Natural killer cell (primary cell): ENCODE measurements around the gene DOCK10. TPM values are rescaled to one million over a fixed set of nuclear protein-coding genes. Genes with fewer than 3 reads are reported as not detected.

ENCODE experiments used
- ATAC-seq, 3 donors: fragments of 150-1000 bp in 2 of 3; fragments of 200-7000 bp in 1 of 3; cut with Tn5 transposase; 1 replicate in 1 of 3; 2 replicates in 2 of 3; pipeline ENCODE4 v1.10.0; 2021; ENCODE audit warnings: mild to moderate bottlenecking in 2 of 3, moderate library complexity in 2 of 3
- DNase-seq, 2 donors: peaks; one replicate each; pipeline versions ENCODE4 v3.0.0 to v3.0.0-alpha.2; 2013 to 2021; ENCODE audit warnings: mixed read lengths in 1 of 2
- H3K27ac ChIP-seq: one replicate; pipeline ENCODE4 v1.5.1; 2013; ENCODE audit warnings: mild to moderate bottlenecking, low read length
- H3K27me3 ChIP-seq: one replicate; pipeline ENCODE4 v1.6.1; 2013; ENCODE audit warnings: low read length; ENCODE audit not compliant: control insufficient read depth, insufficient read depth
- H3K36me3 ChIP-seq: one replicate; pipeline ENCODE4 v1.6.1; 2013; ENCODE audit warnings: low read length; ENCODE audit not compliant: control insufficient read depth, insufficient read depth
- H3K4me1 ChIP-seq: one replicate; pipeline ENCODE4 v1.6.1; 2013; ENCODE audit warnings: low read length; ENCODE audit not compliant: control insufficient read depth, insufficient read depth
- H3K4me3 ChIP-seq: one replicate; pipeline ENCODE4 v1.5.1; 2013; ENCODE audit warnings: low read length
- H3K9me3 ChIP-seq: one replicate; pipeline ENCODE4 v1.6.1; 2013; ENCODE audit warnings: low read length; ENCODE audit not compliant: control insufficient read depth, insufficient read depth
- H3K27ac Mint-ChIP-seq, 2 donors: one replicate each; pipeline ENCODE4 v1.8.0; 2022; ENCODE audit warnings: mild to moderate bottlenecking in 2 of 2, mixed read lengths in 2 of 2, moderate library complexity in 1 of 2
- H3K27me3 Mint-ChIP-seq, 2 donors: one replicate each; pipeline ENCODE4 v1.8.0; 2022; ENCODE audit warnings: low read depth in 2 of 2, mixed read lengths in 2 of 2
- H3K36me3 Mint-ChIP-seq: one replicate; pipeline ENCODE4 v1.8.0; 2022; ENCODE audit warnings: mixed read lengths
- H3K4me1 Mint-ChIP-seq, 2 donors: one replicate each; pipeline ENCODE4 v1.8.0; 2022; ENCODE audit warnings: mixed read lengths in 2 of 2
- H3K4me3 Mint-ChIP-seq: one replicate; pipeline ENCODE4 v1.8.0; 2022; ENCODE audit warnings: mild to moderate bottlenecking, moderate library complexity, mixed read lengths
- H3K9me3 Mint-ChIP-seq, 2 donors: one replicate each; pipeline ENCODE4 v1.8.0; 2022; ENCODE audit warnings: mixed read lengths in 2 of 2
- WGBS: methylation state at CpG from one replicate; pipeline ENCODE4 v1.1.7; 2013; ENCODE audit warnings: missing lambda C conversion rate; ENCODE audit not compliant: insufficient coverage; 5-methylcytosine and 5-hydroxymethylcytosine counted together
- intact Hi-C: fragments of 100-400 bp; cut with micrococcal nuclease; formaldehyde crosslinking; loops from one replicate; pipeline ENCODE4 v1.14.2; 2022
- total RNA-seq, 4 donors: library from RNA; stranded (reverse); fragments of 120-200 nt in 1 of 4; gene quantifications; one replicate each; pipeline versions ENCODE4 v1.2.3 to v1.2.4, GENCODE V29; 2013 to 2022
- TF ChIP-seq, protein P1 (sequence below): fragments of 200-600 bp; IDR thresholded peaks from one replicate; pipeline ENCODE4 v1.8.0; 2022; ENCODE audit warnings: antibody characterized with exemption

The DOCK10 gene
- total RNA-seq, 3 donors from 2014 or later (not counting 1 experiment from before 2014, with no cell fraction given): 181 to 213 (median 182) TPM

DNA sequence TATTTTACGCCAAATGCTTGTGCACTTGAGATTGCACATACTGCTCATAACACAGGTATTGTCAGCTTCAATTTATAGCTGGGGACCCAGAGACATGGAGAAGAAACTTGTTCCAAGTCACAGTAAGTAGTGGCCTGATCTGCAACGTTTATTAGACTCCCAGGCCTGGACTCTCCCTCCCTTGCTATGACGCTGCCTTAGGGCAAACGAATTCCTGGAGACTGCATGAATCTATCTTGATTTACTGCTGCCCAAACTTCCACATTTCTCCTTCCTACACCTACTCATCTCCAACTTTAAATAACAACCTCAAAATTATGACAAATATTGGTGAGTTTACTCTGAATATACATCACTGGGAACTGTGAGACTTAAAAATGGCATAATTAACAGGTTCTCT lies 181.0 kb downstream of the DOCK10 start:
- no peak overlapping the region for H3K4me3 ChIP-seq
- no peak overlapping the region for H3K27ac ChIP-seq
- no peaks in the 10 kb centered on the region for H3K27me3 ChIP-seq
- Mint-ChIP-seq H3K4me3 (no peak overlapping the region), H3K36me3 (peaks cover 5% of the 10 kb centered on the region), H3K4me1 (peaks cover 6 to 9% of the 10 kb centered on the region in 2 donors), H3K9me3 (no peaks in the 10 kb centered on the region), H3K27ac (peak overlapping the region; percentile 5 to 29), H3K27me3 (no peaks in the 10 kb centered on the region)
- DNase-seq (no peak), ATAC-seq (no peak)
- WGBS: 97% methylated on average over 4 of the region's 4 CpGs
- intact Hi-C loops: no loop called here
- no peaks in the 10 kb centered on the region for H3K4me1 ChIP-seq
- peaks cover 82% of the 10 kb centered on the region for H3K36me3 ChIP-seq
- TF ChIP-seq, protein P1, sequence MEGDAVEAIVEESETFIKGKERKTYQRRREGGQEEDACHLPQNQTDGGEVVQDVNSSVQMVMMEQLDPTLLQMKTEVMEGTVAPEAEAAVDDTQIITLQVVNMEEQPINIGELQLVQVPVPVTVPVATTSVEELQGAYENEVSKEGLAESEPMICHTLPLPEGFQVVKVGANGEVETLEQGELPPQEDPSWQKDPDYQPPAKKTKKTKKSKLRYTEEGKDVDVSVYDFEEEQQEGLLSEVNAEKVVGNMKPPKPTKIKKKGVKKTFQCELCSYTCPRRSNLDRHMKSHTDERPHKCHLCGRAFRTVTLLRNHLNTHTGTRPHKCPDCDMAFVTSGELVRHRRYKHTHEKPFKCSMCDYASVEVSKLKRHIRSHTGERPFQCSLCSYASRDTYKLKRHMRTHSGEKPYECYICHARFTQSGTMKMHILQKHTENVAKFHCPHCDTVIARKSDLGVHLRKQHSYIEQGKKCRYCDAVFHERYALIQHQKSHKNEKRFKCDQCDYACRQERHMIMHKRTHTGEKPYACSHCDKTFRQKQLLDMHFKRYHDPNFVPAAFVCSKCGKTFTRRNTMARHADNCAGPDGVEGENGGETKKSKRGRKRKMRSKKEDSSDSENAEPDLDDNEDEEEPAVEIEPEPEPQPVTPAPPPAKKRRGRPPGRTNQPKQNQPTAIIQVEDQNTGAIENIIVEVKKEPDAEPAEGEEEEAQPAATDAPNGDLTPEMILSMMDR: no peak
- no peaks in the 10 kb centered on the region for H3K9me3 ChIP-seq

GRCh38 chr2:224860786-224861185 lies 181.5 kb downstream of the DOCK10 start:
- ATAC-seq (no peak), DNase-seq (no peak)
- Histone ChIP-seq H3K4me3 (no peak overlapping the region), H3K27me3 (no peaks in the 10 kb centered on the region), H3K4me1 (no peaks in the 10 kb centered on the region), H3K9me3 (no peaks in the 10 kb centered on the region), H3K36me3 (peaks cover 83% of the 10 kb centered on the region), H3K27ac (no peak overlapping the region)
- TF ChIP-seq, protein P1: no peak
- H3K4me3 Mint-ChIP-seq: no peak overlapping the region
- no peaks in the 10 kb centered on the region for H3K9me3 Mint-ChIP-seq
- intact Hi-C loops: no loop called here
- H3K27ac Mint-ChIP-seq: peak overlapping the region in 1 of 2 donors; percentile 29
- H3K4me1 Mint-ChIP-seq: peaks cover 1 to 6% of the 10 kb centered on the region in 2 donors
- H3K36me3 Mint-ChIP-seq: no peaks in the 10 kb centered on the region
- no peaks in the 10 kb centered on the region for H3K27me3 Mint-ChIP-seq

DNA sequence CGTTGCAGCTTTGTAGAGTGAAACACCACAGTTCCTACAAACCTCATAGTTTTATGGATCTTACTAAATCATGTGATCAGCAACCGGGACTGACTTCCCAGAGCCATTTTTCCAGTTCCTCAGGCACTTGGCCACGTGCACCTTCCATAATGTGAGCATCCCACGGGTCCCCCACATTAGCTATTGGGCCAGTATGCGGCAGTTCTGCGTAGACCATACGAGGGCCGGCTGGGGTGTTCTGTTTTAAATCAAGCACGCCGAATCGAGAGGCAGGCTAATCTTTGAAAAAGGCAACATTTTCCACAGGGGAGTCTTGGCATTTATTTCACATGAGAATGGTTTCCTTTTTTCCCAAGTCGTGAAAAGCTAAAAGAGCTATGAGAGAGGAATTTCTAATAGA lies 190.5 kb downstream of the DOCK10 start:
- Mint-ChIP-seq H3K4me1 (no peaks in the 10 kb centered on the region), H3K36me3 (peaks cover 37% of the 10 kb centered on the region), H3K27me3 (no peaks in the 10 kb centered on the region), H3K4me3 (no peak overlapping the region), H3K9me3 (no peaks in the 10 kb centered on the region), H3K27ac (no peak overlapping the region)
- Histone ChIP-seq H3K9me3 (no peaks in the 10 kb centered on the region), H3K4me1 (no peaks in the 10 kb centered on the region), H3K36me3 (peaks cover 92% of the 10 kb centered on the region), H3K4me3 (no peak overlapping the region), H3K27ac (no peak overlapping the region), H3K27me3 (no peaks in the 10 kb centered on the region)
- TF ChIP-seq, protein P1: no peak
- WGBS: 97% methylated on average over 11 of the region's 12 CpGs
- DNase-seq (no peak), ATAC-seq (no peak)
- intact Hi-C loops: no loop called here

DNA sequence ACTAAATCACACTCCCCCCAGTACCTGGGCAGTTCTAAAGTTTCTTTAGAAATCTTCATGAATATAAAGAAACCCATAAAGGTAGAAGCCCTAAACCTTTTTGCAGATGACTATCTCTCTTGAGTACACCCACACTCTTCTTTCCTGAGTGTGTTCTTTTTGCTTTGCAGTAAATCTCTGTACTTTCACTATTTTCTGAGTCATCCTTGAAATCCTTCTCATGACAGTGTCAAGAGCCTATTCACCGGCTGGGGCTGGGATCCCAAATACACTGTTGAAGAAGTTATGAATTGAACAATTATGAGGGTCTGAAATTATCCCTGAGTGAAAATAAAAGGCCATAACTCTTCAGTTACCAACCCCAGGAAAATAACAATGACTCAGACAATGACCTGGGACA lies 192.2 kb downstream of the DOCK10 start:
- TF ChIP-seq, protein P1: no peak
- intact Hi-C loops: no loop called here
- Histone ChIP-seq H3K9me3 (no peaks in the 10 kb centered on the region), H3K4me3 (no peak overlapping the region), H3K4me1 (no peaks in the 10 kb centered on the region), H3K36me3 (peaks cover 90% of the 10 kb centered on the region), H3K27me3 (no peaks in the 10 kb centered on the region), H3K27ac (no peak overlapping the region)
- Mint-ChIP-seq H3K27me3 (no peaks in the 10 kb centered on the region), H3K4me3 (no peak overlapping the region), H3K9me3 (no peaks in the 10 kb centered on the region), H3K4me1 (no peaks in the 10 kb centered on the region), H3K27ac (peak overlapping the region in 1 of 2 donors; percentile 62), H3K36me3 (peaks cover 37% of the 10 kb centered on the region)
- 100% methylated on average over 1 of the region's 1 CpG for whole genome bisulfite sequencing
- DNase-seq: no peak
- no peak for ATAC-seq
